BLaER1 treated with 17β-estradiol and CSF1 and Interleukin-3, amounts not matched to agents 10 nM and 100 nM (cell line): ENCODE data around the gene KL.

Experiments
- H3K27ac ChIP-seq, 11 experiments: shearing (Covaris generic); formaldehyde crosslinking; 2 replicates each; pipeline ENCODE4 v1.8.1; 2022
- H3K27me3 ChIP-seq, 11 experiments: shearing (Covaris generic); formaldehyde crosslinking; 2 replicates each; pipeline ENCODE4 v1.8.1; 2022
- H3K36me3 ChIP-seq, 11 experiments: shearing (Covaris generic); formaldehyde crosslinking; 2 replicates each; pipeline ENCODE4 v1.8.1; 2022
- H3K4me1 ChIP-seq, 10 experiments: shearing (Covaris generic); formaldehyde crosslinking; 2 replicates each; pipeline ENCODE4 v1.8.1; 2022
- H3K4me2 ChIP-seq, 11 experiments: shearing (Covaris generic); formaldehyde crosslinking; 2 replicates each; pipeline ENCODE4 v1.8.1; 2022
- H3K4me3 ChIP-seq, 10 experiments: shearing (Covaris generic); formaldehyde crosslinking; 2 replicates each; pipeline ENCODE4 v1.8.1; 2022
- H3K9ac ChIP-seq, 11 experiments: shearing (Covaris generic); formaldehyde crosslinking; 2 replicates each; pipeline ENCODE4 v1.8.1; 2022
- H3K9me3 ChIP-seq, 11 experiments: shearing (Covaris generic); formaldehyde crosslinking; replicated peaks in 1 of 11; 2 replicates each; pipeline ENCODE4 v1.8.1; 2022
- H4K20me1 ChIP-seq, 11 experiments: shearing (Covaris generic); formaldehyde crosslinking; 2 replicates each; pipeline ENCODE4 v1.8.1; 2022
- Cebpa-rat ChIP-seq, 11 experiments: shearing (Covaris generic); IDR thresholded peaks; 2 replicates each; pipeline ENCODE4 v1.8.1; 2022

KL gene

GRCh38 chr13:32997399-32997798 lies 18.8 kb upstream of the KL start:
- no peak for TF ChIP-seq Cebpa-rat (IDR thresholded peaks at IDR 0.05)
- no peak overlapping the region for H3K27ac ChIP-seq
- no peaks in the 10 kb centered on the region for H3K36me3 ChIP-seq
- H3K4me2 ChIP-seq: no peak overlapping the region
- no peak overlapping the region for H3K9ac ChIP-seq
- no peaks in the 10 kb centered on the region for H3K27me3 ChIP-seq
- no peaks in the 10 kb centered on the region for H3K4me1 ChIP-seq
- H3K4me3 ChIP-seq: no peak overlapping the region
- H4K20me1 ChIP-seq: no peaks in the 10 kb centered on the region
- no peaks in the 10 kb centered on the region for H3K9me3 ChIP-seq

- Histone ChIP-seq H3K27me3 (no peaks in the 10 kb centered on the region), H3K36me3 (no peaks in the 10 kb centered on the region), H3K4me3 (no peak overlapping the region), H3K9ac (no peak overlapping the region), H3K27ac (no peak overlapping the region), H4K20me1 (no peaks in the 10 kb centered on the region), H3K4me1 (peaks cover 0 to 5% (median under 1%) of the 10 kb centered on the region in 10 experiments; a peak in 6 of 20 replicates), H3K4me2 (no peak overlapping the region), H3K9me3 (no peaks in the 10 kb centered on the region)
- TF ChIP-seq Cebpa-rat (IDR thresholded peaks at IDR 0.05): no peak
Measured at GRCh38 chr13:32998966-32999365, 17.3 kb upstream of the KL start.

GRCh38 chr13:33000365-33000764 lies 15.9 kb upstream of the KL start:
- Histone ChIP-seq H3K27ac (no peak overlapping the region), H4K20me1 (no peaks in the 10 kb centered on the region), H3K4me2 (no peak overlapping the region), H3K4me1 (peaks cover 0 to 14% (median 7%) of the 10 kb centered on the region in 10 experiments; a peak in 13 of 20 replicates), H3K4me3 (no peak overlapping the region), H3K9ac (no peak overlapping the region), H3K36me3 (no peaks in the 10 kb centered on the region), H3K27me3 (no peaks in the 10 kb centered on the region), H3K9me3 (no peaks in the 10 kb centered on the region)
- no peak for TF ChIP-seq Cebpa-rat (IDR thresholded peaks at IDR 0.05)

- no peaks in the 10 kb centered on the region for H3K36me3 ChIP-seq
- H3K27me3 ChIP-seq: no peaks in the 10 kb centered on the region
- peaks cover 0 to 14% (median 7%) of the 10 kb centered on the region in 10 experiments; a peak in 13 of 20 replicates for H3K4me1 ChIP-seq
- no peaks in the 10 kb centered on the region for H4K20me1 ChIP-seq
- peak overlapping the region in 2 of 11 experiments; percentile 15 to 57; a peak in 2 of 22 replicates for H3K4me2 ChIP-seq
- peaks cover 12 to 17% (median 15%) of the 10 kb centered on the region in 11 experiments for H3K9me3 ChIP-seq
- no peak overlapping the region for H3K4me3 ChIP-seq
- TF ChIP-seq Cebpa-rat (IDR thresholded peaks at IDR 0.05): no peak
- H3K9ac ChIP-seq: no peak overlapping the region
- H3K27ac ChIP-seq: 0 out of 22 replicates have a peak overlapping the region, but pooled peaks of 1 of the 11 experiments have one; percentile 1
Measured at GRCh38 chr13:33003458-33004019, 12.7 kb upstream of the KL start.

- H3K4me3 ChIP-seq: no peak overlapping the region
- no peak overlapping the region for H3K9ac ChIP-seq
- H3K36me3 ChIP-seq: no peaks in the 10 kb centered on the region
- H3K4me2 ChIP-seq: peak overlapping the region in 9 of 11 experiments; percentile 11 to 57 (median 23); a peak in 13 of 22 replicates
- peak overlapping the region in 4 of 11 experiments; percentile 1 to 28 (median 18); a peak in 3 of 22 replicates for H3K27ac ChIP-seq
- TF ChIP-seq Cebpa-rat (IDR thresholded peaks at IDR 0.05): no peak
- peaks cover 0 to 14% (median 7%) of the 10 kb centered on the region in 10 experiments; a peak in 13 of 20 replicates for H3K4me1 ChIP-seq
- peaks cover 17 to 27% (median 21%) of the 10 kb centered on the region in 11 experiments for H3K9me3 ChIP-seq
- H3K27me3 ChIP-seq: no peaks in the 10 kb centered on the region
- no peaks in the 10 kb centered on the region for H4K20me1 ChIP-seq
Measured at GRCh38 chr13:33004511-33004910, 11.7 kb upstream of the KL start.

- Histone ChIP-seq H3K27ac (no peak overlapping the region), H3K4me1 (peaks cover 0 to 14% (median 7%) of the 10 kb centered on the region in 10 experiments; a peak in 13 of 20 replicates), H3K27me3 (no peaks in the 10 kb centered on the region), H3K9me3 (peaks cover 17 to 42% (median 23%) of the 10 kb centered on the region in 11 experiments), H3K4me3 (no peak overlapping the region), H3K4me2 (no peak overlapping the region), H3K36me3 (no peaks in the 10 kb centered on the region), H3K9ac (no peak overlapping the region), H4K20me1 (no peaks in the 10 kb centered on the region)
- no peak for TF ChIP-seq Cebpa-rat (IDR thresholded peaks at IDR 0.05)
Measured at GRCh38 chr13:33006134-33006533, 10.1 kb upstream of the KL start.

GRCh38 chr13:33006638-33007037 lies 9.6 kb upstream of the KL start:
- no peak overlapping the region for H3K27ac ChIP-seq
- H3K9me3 ChIP-seq: peaks cover 17 to 42% (median 23%) of the 10 kb centered on the region in 11 experiments
- H3K9ac ChIP-seq: no peak overlapping the region
- no peaks in the 10 kb centered on the region for H3K36me3 ChIP-seq
- H3K4me1 ChIP-seq: peaks cover 0 to 14% (median 7%) of the 10 kb centered on the region in 10 experiments; a peak in 13 of 20 replicates
- H4K20me1 ChIP-seq: no peaks in the 10 kb centered on the region
- TF ChIP-seq Cebpa-rat (IDR thresholded peaks at IDR 0.05): no peak
- H3K4me3 ChIP-seq: no peak overlapping the region
- no peak overlapping the region for H3K4me2 ChIP-seq
- H3K27me3 ChIP-seq: no peaks in the 10 kb centered on the region

GRCh38 chr13:33007237-33007636 lies 9.0 kb upstream of the KL start:
- no peak overlapping the region for H3K4me3 ChIP-seq
- no peak overlapping the region for H3K9ac ChIP-seq
- peaks cover 0 to 14% (median 7%) of the 10 kb centered on the region in 10 experiments; a peak in 13 of 20 replicates for H3K4me1 ChIP-seq
- H3K27me3 ChIP-seq: no peaks in the 10 kb centered on the region
- no peak for TF ChIP-seq Cebpa-rat (IDR thresholded peaks at IDR 0.05)
- no peaks in the 10 kb centered on the region for H4K20me1 ChIP-seq
- no peak overlapping the region for H3K27ac ChIP-seq
- no peak overlapping the region for H3K4me2 ChIP-seq
- peaks cover 17 to 42% (median 23%) of the 10 kb centered on the region in 11 experiments for H3K9me3 ChIP-seq
- no peaks in the 10 kb centered on the region for H3K36me3 ChIP-seq

GRCh38 chr13:33007950-33008349 lies 8.3 kb upstream of the KL start:
- Histone ChIP-seq H3K4me2 (no peak overlapping the region), H3K9ac (no peak overlapping the region), H3K27me3 (no peaks in the 10 kb centered on the region), H3K36me3 (no peaks in the 10 kb centered on the region), H3K9me3 (peaks cover 17 to 42% (median 23%) of the 10 kb centered on the region in 11 experiments), H3K27ac (no peak overlapping the region), H3K4me3 (no peak overlapping the region), H3K4me1 (peaks cover 0 to 14% (median 7%) of the 10 kb centered on the region in 10 experiments; a peak in 13 of 20 replicates), H4K20me1 (no peaks in the 10 kb centered on the region)
- TF ChIP-seq Cebpa-rat (IDR thresholded peaks at IDR 0.05): no peak
